Kidney epithelial cell (primary cell): Measurements from ENCODE around the gene SDCCAG8. TPM values are rescaled to one million over a fixed set of nuclear protein-coding genes. Genes with fewer than 3 reads are reported as not detected.

Source experiments
- DNase-seq: peaks from one replicate; pipeline ENCODE4 v3.0.0-alpha.2; 2010; ENCODE audit warnings: low read depth
- H3K27me3 ChIP-seq: 2 replicates; pipeline ENCODE4 v1.6.0; 2011; ENCODE audit warnings: low read length; ENCODE audit not compliant: control insufficient read depth, insufficient read depth
- H3K36me3 ChIP-seq: 2 replicates; pipeline ENCODE4 v1.5.1; 2011; ENCODE audit warnings: low read length; ENCODE audit not compliant: control insufficient read depth, insufficient read depth
- H3K4me3 ChIP-seq: 2 replicates; pipeline ENCODE4 v1.5.1; 2011; ENCODE audit warnings: low read depth, mild to moderate bottlenecking, control low read depth, low read length
- total RNA-seq: library from RNA; depleted of rRNA; stranded (reverse); fragments of >200 nt; gene quantifications from 2 replicates; pipeline ENCODE4 v1.2.3, GENCODE V29; 2015
- TF ChIP-seq, protein P1 (sequence below): IDR thresholded peaks from 2 replicates; pipeline ENCODE4 v1.5.1; 2011; ENCODE audit warnings: mild to moderate bottlenecking, moderate library complexity, low read length, control low read depth, inconsistent platforms; ENCODE audit not compliant: insufficient read depth, poor library complexity, severe bottlenecking

The SDCCAG8 gene
- total RNA-seq, 1 donor from 2014 or later = 46.9 TPM

DNA sequence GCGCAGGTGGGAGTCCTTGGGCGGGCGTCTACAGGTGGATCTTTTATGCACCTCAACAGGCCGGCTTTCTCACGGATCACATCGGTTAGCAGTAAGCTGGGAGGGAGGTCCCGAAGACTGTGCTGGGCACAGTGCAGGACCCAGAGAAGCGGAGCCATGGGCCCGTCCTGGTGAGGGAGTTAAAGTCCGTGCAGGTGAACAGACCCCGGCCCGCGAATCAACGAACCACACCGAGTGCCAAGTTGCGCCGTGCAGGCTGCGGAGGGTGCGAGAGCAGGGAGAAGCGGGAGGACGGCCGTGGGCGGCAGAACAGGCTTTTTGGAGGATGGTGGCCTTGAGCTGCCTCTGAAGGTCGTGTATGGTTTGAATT, 233.3 kb downstream of the SDCCAG8 start:
- Histone ChIP-seq H3K4me3 (no peak overlapping the region), H3K27me3 (no peaks in the 10 kb centered on the region), H3K36me3 (no peaks in the 10 kb centered on the region)
- TF ChIP-seq, protein P1, sequence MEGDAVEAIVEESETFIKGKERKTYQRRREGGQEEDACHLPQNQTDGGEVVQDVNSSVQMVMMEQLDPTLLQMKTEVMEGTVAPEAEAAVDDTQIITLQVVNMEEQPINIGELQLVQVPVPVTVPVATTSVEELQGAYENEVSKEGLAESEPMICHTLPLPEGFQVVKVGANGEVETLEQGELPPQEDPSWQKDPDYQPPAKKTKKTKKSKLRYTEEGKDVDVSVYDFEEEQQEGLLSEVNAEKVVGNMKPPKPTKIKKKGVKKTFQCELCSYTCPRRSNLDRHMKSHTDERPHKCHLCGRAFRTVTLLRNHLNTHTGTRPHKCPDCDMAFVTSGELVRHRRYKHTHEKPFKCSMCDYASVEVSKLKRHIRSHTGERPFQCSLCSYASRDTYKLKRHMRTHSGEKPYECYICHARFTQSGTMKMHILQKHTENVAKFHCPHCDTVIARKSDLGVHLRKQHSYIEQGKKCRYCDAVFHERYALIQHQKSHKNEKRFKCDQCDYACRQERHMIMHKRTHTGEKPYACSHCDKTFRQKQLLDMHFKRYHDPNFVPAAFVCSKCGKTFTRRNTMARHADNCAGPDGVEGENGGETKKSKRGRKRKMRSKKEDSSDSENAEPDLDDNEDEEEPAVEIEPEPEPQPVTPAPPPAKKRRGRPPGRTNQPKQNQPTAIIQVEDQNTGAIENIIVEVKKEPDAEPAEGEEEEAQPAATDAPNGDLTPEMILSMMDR = no peak
- DNase-seq = no peak

DNA sequence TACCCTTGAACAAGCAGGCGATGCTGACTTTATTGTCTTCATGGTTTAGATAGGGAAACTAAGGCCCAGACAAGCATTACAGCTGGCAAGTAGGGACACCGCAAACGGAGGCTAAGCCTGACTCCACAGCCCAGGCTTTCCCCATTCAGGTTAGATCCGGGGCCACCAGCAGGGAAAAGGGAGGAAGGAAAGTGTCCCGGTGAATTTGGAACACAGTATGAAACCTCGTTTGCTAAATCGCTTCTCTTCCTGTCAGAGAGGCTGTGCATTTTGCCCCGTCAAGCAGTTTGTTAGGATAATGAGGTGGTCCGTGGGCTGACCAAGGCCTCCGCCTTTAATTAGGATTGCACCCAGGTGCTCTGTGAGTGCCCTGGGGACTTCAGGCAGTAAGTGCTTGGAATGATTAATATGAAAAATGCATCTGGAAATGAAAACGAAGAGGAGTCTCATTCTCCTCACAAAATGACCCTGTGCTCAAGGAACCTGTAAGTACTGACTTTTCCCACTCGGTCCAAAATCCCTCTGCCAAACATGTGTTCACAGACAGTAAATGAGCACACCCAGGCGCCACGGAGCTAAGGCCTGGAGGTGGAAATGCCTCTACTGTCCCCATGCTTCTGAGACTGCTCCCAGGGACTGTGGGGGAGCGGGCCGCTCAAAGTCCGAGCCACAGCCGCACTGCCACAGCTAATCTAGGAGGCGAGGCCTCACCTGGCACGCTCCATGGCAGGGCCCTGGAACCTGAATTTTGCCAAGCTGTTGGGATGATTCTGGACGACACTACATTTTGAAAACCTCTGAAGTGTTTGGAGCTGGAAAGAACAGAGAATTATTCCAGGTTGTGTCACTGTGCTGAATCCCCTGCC, 234.1 kb downstream of the SDCCAG8 start:
- H3K27me3 ChIP-seq = no peaks in the 10 kb centered on the region
- H3K4me3 ChIP-seq = no peak overlapping the region
- TF ChIP-seq, protein P1 = no peak
- no peak for DNase-seq
- no peaks in the 10 kb centered on the region for H3K36me3 ChIP-seq

GRCh38 chr1:243490748-243491686, 235.2 kb downstream of the SDCCAG8 start:
- Histone ChIP-seq H3K27me3 (no peaks in the 10 kb centered on the region), H3K36me3 (no peaks in the 10 kb centered on the region), H3K4me3 (no peak overlapping the region)
- no peak for DNase-seq
- TF ChIP-seq, protein P1 = no peak

DNA sequence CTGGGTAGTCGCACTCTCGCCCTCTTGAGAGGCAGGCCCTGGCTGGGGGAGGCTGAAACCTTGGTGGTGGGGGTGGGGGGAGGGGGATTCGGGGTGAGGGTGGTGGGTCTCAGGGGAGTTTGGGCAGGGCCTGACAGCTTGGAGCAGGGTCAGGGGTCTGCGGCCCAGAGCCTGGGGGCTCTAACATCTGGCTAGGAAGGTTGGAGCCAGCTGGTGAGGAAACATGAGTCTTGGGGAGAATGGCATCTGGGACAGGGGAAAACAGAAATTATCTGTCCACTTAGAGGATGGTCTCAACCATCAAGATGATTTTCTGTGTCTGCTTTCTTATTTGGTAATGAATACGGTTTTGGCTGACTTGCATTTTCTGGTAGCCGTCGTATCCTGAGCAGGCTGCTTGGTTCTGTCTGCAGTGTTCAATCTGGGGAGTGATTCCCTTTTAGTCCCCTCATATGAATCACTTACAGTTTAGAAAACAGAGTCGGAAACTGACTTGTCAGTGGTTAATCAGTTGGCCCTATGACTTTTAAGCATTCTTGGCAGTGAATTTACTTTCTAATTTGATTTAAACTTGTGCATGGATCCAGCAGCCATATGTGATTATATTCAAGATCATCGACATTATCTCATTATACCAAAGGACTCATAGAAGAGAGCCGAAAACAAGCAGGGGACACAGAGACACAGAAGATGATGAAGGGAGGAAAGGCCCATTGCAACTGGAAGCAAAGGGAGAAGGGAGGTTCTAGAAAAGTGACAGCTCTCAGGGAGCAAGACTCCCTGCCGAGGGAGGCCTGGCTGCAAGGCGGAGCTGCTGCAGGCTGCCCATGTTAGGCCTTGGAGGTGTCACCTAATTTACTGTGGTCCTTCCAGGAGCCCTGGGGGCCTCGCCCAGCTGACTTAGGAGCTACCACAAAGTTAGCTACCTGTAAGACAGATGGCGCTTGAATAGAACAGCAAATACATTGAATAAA, 237.6 kb downstream of the SDCCAG8 start:
- TF ChIP-seq, protein P1 = no peak
- no peak for DNase-seq
- Histone ChIP-seq H3K36me3 (peaks cover 1% of the 10 kb centered on the region), H3K27me3 (no peaks in the 10 kb centered on the region), H3K4me3 (no peak overlapping the region)

GRCh38 chr1:243494741-243495431, 239.0 kb downstream of the SDCCAG8 start:
- no peak for DNase-seq
- TF ChIP-seq, protein P1 = no peak
- H3K36me3 ChIP-seq = peaks cover 1% of the 10 kb centered on the region
- H3K4me3 ChIP-seq = no peak overlapping the region
- H3K27me3 ChIP-seq = no peaks in the 10 kb centered on the region
